MCF 10A (cell line): ENCODE results near the gene RBP3. TPM values are rescaled to one million over a fixed set of nuclear protein-coding genes. Genes with fewer than 3 reads are reported as not detected.

Source experiments
- BruUV-seq: library from RNA; stranded (reverse); fragments of 400-500 nt; replicated peaks from 2 replicates; lab custom pipeline; 2021; lab: Mats Ljungman, UMichigan
- CTCF ChIA-PET: fragments of 300-600 bp; sonication (Branson Sonifier 250); formaldehyde crosslinking; extraction: SDS; loops from one replicate; lab custom pipeline; 2021; ENCODE audit warnings: antibody characterized with exemption, inconsistent platforms; lab: Yijun Ruan, JAX
- POLR2A ChIA-PET: fragments of 300-600, 350-650 bp; sonication (Branson Sonifier 250); formaldehyde crosslinking; extraction: SDS; loops from one replicate; lab custom pipeline; 2020; ENCODE audit warnings: antibody characterized with exemption, inconsistent platforms; lab: Yijun Ruan, JAX
- DNase-seq: peaks from one replicate; pipeline ENCODE4 v3.0.0-alpha.2; 2018; ENCODE audit not compliant: unreplicated experiment
- H3K27ac Mint-ChIP-seq: one replicate; pipeline ENCODE4 v1.8.0; 2022; ENCODE audit warnings: mild to moderate bottlenecking, low read depth, mixed read lengths; ENCODE audit not compliant: unreplicated experiment
- H3K27me3 Mint-ChIP-seq: one replicate; pipeline ENCODE4 v1.8.0; 2022; ENCODE audit warnings: mixed read lengths; ENCODE audit not compliant: insufficient read depth, unreplicated experiment
- H3K36me3 Mint-ChIP-seq: one replicate; pipeline ENCODE4 v1.8.0; 2022; ENCODE audit warnings: mild to moderate bottlenecking, moderate library complexity, mixed read lengths; ENCODE audit not compliant: insufficient read depth, unreplicated experiment
- H3K4me1 Mint-ChIP-seq: one replicate; pipeline ENCODE4 v1.8.0; 2022; ENCODE audit warnings: mixed read lengths; ENCODE audit not compliant: insufficient read depth, unreplicated experiment
- H3K4me3 Mint-ChIP-seq: one replicate; pipeline ENCODE4 v1.8.0; 2022; ENCODE audit warnings: mild to moderate bottlenecking, moderate library complexity, mixed read lengths; ENCODE audit not compliant: unreplicated experiment
- H3K9me3 Mint-ChIP-seq: one replicate; pipeline ENCODE4 v1.8.0; 2022; ENCODE audit warnings: mixed read lengths; ENCODE audit not compliant: unreplicated experiment
- CTCF ChIP-seq: fragments of 200-600 bp; IDR thresholded peaks from one replicate; pipeline ENCODE4 v1.8.0; 2022; ENCODE audit warnings: antibody characterized with exemption, mild to moderate bottlenecking; ENCODE audit not compliant: unreplicated experiment
- intact Hi-C: fragments of 100-400 bp; cut with micrococcal nuclease; formaldehyde crosslinking; loops from 2 replicates; pipeline ENCODE4 v1.14.1; 2022
- total RNA-seq: library from RNA; stranded (reverse); gene quantifications from 2 replicates; pipeline ENCODE4 v1.2.3, GENCODE V29; 2022

RBP3 gene
- total RNA-seq, 1 experiment from 2014 or later = not detected

- BruUV-seq = no TSS peak
- Mint-ChIP-seq H3K36me3 (no peaks in the 10 kb centered on the region), H3K27ac (no peak overlapping the region), H3K27me3 (peaks cover 26% of the 10 kb centered on the region), H3K4me1 (no peaks in the 10 kb centered on the region), H3K4me3 (no peak overlapping the region), H3K9me3 (no peaks in the 10 kb centered on the region)
- ChIA-PET POLR2A (no interaction called here), CTCF (interaction anchor here (0.6 to 0.7 kb wide), 2 partner anchors 302 to 1074 kb away, joined by 3 to 4 read pairs; no protein-coding TSS in a partner anchor)
- TF ChIP-seq CTCF = no peak
- intact Hi-C loops = no loop called here
- no peak for DNase-seq
Observed at GRCh38 chr10:47326306-47326926, 21.7 kb upstream of the RBP3 start.

GRCh38 chr10:47326927-47327330 is 21.2 kb upstream of the RBP3 start:
- intact Hi-C loops = no loop called here
- Mint-ChIP-seq H3K9me3 (no peaks in the 10 kb centered on the region), H3K4me1 (no peaks in the 10 kb centered on the region), H3K27ac (no peak overlapping the region), H3K4me3 (no peak overlapping the region), H3K36me3 (no peaks in the 10 kb centered on the region), H3K27me3 (peaks cover 23% of the 10 kb centered on the region)
- no peak for DNase-seq
- CTCF ChIA-PET = interaction anchor here (0.6 kb wide), 1 partner anchor 1074 kb away, joined by 4 read pairs; no protein-coding TSS in a partner anchor
- BruUV-seq = no TSS peak
- POLR2A ChIA-PET = no interaction called here
- no peak for TF ChIP-seq CTCF

- POLR2A ChIA-PET = no interaction called here
- intact Hi-C loops = no loop called here
- Mint-ChIP-seq H3K27ac (no peak overlapping the region), H3K9me3 (no peaks in the 10 kb centered on the region), H3K27me3 (peaks cover 27% of the 10 kb centered on the region), H3K4me3 (no peak overlapping the region), H3K4me1 (no peaks in the 10 kb centered on the region), H3K36me3 (no peaks in the 10 kb centered on the region)
- CTCF ChIA-PET = no interaction called here
- no TSS peak for BruUV-seq
- DNase-seq = no peak
- TF ChIP-seq CTCF = no peak
Observed at GRCh38 chr10:47329855-47330254, 18.3 kb upstream of the RBP3 start.

- no TSS peak for BruUV-seq
- no peaks in the 10 kb centered on the region for H3K36me3 Mint-ChIP-seq
- no peaks in the 10 kb centered on the region for H3K9me3 Mint-ChIP-seq
- ChIA-PET CTCF (interaction anchor here (1.3 kb wide), 1 partner anchor 305 kb away, joined by 3 read pairs; no protein-coding TSS in a partner anchor), POLR2A (no interaction called here)
- H3K27me3 Mint-ChIP-seq = peaks cover 27% of the 10 kb centered on the region
- no peaks in the 10 kb centered on the region for H3K4me1 Mint-ChIP-seq
- intact Hi-C loops = no loop called here
- no peak overlapping the region for H3K27ac Mint-ChIP-seq
- TF ChIP-seq CTCF = no peak
- no peak overlapping the region for H3K4me3 Mint-ChIP-seq
- DNase-seq = no peak
Observed at GRCh38 chr10:47330366-47330765, 17.8 kb upstream of the RBP3 start.
